ENCODE data around the gene NTN3.

GRCh38 chr16:2457267-2457666 lies 13.8 kb upstream of the NTN3 start:
- TF ChIP-seq POLR2AphosphoS5 (IDR thresholded peaks at IDR 0.05) = no peak
- no peak for TF ChIP-seq CTCF (IDR thresholded peaks at IDR 0.05)
